ENCODE data around the gene CWC25. TPM values are rescaled to one million over a fixed set of nuclear protein-coding genes. Genes with fewer than 3 reads are reported as not detected.

The CWC25 gene
- total RNA-seq, 1 donor from 2014 or later: 18.9 TPM

DNA sequence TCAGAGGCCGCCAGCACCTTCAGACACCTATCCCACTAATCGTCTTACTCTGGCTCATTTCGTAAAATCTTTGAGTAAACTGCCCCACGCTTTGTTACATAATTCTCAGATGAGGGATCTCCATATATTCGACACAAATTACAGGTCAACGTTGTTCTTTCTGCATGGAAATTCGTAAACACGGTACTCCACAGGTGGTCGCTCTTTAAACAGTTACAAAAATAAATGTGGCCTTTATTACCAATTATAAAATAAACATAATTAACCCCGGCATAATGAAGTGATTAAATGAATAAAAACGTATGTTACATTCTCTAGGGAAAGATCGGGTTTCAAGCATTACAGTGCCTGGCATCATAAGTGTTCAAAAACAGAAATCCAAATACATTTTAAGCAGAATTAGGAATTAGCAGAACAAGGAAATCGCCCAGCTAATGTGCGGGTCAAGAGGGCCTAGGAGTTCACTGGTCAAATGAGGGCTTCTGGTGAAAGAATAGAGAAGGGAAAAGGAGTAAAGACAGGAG lies 24.8 kb downstream of the CWC25 start:
- DNase-seq (ENCODE audit: low read depth, low spot score): no peak

DNA sequence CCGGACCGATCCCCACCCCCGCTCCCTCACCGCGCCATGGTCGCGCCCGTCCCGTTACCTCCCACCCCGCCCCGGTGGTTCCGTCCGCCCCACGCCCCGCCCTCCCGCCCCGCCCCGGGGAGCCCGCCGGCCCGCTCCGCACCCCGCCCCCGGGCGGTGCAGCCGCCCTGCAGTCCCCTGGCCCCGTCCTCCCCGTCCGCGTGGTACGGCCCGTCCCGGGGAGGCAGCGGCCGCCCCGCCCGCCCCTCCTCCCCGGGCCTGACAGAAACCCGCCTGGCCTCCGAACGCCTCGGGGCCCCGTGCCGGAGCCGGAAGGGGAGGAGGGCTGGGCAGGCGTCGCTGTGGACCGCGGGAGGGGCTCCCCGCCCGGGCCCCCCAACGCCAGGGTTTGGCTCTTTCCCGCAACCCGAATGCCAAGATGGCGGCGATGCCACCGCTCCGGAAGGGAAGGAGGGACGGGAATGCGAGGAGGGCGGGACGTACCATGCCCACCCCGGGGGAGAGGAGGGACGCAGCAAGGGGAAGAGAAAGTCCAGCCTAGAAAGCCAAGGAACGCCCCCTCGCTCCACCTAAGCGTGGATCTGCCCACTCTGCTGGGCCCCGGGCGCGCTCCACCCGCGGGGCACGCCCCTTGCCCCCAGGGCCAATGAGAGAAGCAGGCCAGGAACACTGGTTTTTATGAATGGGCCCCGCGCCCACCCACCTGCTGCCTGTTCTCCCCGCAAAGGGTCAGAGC lies 25.5 kb downstream of the CWC25 start, which contains the start of gene PIP4K2B:
Gene PIP4K2B, minus strand, starts transcription at position 56 of the 736 bp plus-strand sequence. CDS start 132 bp downstream, outside the sequence.
- H3K36me3 Mint-ChIP-seq (ENCODE audit: low read depth): peaks cover 15% of the 10 kb centered on the region
- peaks cover 3% of the 10 kb centered on the region for H3K27me3 Mint-ChIP-seq (ENCODE audit: low read depth)
- H3K9me3 Mint-ChIP-seq: no peaks in the 10 kb centered on the region
- peak within 1 kb of the TSS; percentile 99 for H3K4me3 Mint-ChIP-seq
- TF ChIP-seq, protein P1, sequence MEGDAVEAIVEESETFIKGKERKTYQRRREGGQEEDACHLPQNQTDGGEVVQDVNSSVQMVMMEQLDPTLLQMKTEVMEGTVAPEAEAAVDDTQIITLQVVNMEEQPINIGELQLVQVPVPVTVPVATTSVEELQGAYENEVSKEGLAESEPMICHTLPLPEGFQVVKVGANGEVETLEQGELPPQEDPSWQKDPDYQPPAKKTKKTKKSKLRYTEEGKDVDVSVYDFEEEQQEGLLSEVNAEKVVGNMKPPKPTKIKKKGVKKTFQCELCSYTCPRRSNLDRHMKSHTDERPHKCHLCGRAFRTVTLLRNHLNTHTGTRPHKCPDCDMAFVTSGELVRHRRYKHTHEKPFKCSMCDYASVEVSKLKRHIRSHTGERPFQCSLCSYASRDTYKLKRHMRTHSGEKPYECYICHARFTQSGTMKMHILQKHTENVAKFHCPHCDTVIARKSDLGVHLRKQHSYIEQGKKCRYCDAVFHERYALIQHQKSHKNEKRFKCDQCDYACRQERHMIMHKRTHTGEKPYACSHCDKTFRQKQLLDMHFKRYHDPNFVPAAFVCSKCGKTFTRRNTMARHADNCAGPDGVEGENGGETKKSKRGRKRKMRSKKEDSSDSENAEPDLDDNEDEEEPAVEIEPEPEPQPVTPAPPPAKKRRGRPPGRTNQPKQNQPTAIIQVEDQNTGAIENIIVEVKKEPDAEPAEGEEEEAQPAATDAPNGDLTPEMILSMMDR (conservative IDR thresholded peaks at IDR 0.05): no peak
- peak; percentile 93 for DNase-seq (ENCODE audit: low read depth, low spot score)
- H3K27ac Mint-ChIP-seq (ENCODE audit: unreplicated experiment): peak within 1 kb of the TSS; percentile 95
- H3K4me1 Mint-ChIP-seq: peaks cover 39% of the 10 kb centered on the region

More for the DNA sequence above, 24.8 kb downstream of the CWC25 start:
- Mint-ChIP-seq H3K4me3 (peak overlapping the region; percentile 82), H3K36me3 (ENCODE audit: low read depth) (peaks cover 15% of the 10 kb centered on the region), H3K27me3 (ENCODE audit: low read depth) (peaks cover 3% of the 10 kb centered on the region), H3K4me1 (peaks cover 39% of the 10 kb centered on the region), H3K27ac (ENCODE audit: unreplicated experiment) (peak overlapping the region; percentile 30), H3K9me3 (no peaks in the 10 kb centered on the region)
- TF ChIP-seq, protein P1 (conservative IDR thresholded peaks at IDR 0.05): no peak

DNA sequence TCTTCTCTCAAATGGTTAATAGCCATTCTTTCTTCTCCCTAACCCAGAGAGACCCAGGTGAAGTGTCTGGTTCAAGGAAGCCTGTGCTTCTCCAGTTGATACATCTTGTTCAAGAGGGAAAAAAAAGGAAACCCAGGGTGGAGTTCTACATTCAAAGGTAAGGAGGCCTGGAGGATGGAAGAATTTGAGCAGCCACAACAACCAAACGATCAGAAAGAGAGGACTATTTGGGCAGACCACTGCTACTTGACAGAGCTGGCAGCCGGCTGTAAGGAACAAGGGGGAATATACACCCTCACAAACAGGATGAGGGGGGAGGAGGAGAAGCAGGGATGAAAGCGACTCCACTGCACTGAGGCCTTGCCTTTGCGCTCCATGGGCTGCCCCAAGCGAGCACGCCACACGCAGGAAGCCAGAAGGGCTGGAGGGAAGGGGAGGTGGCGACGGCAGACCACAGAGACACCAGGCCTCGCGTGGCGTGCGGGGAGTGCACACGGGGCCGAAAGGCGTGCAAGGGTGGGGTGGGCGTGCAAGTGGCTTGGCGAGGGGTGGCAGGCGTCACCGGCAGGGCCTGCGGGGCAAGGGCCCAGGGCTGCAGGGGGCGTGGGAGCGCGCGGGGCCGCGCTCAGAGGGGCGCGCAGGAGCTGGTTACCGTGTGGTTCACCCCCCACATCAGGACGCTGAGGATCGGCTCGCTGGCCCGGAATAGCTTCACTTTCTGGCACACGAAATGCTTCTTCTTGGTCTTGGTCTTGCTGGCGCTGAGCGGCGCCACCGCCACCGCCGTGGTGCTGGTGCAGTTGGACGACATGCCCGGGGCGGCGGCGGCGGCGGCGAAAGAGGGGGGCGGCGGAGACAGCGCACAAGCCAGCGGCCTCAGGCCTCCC lies 26.3 kb downstream of the CWC25 start:
- peaks cover 3% of the 10 kb centered on the region for H3K27me3 Mint-ChIP-seq (ENCODE audit: low read depth)
- peak overlapping the region; percentile 99 for H3K4me3 Mint-ChIP-seq
- peaks cover 47% of the 10 kb centered on the region for H3K4me1 Mint-ChIP-seq
- peak overlapping the region; percentile 95 for H3K27ac Mint-ChIP-seq (ENCODE audit: unreplicated experiment)
- DNase-seq (ENCODE audit: low read depth, low spot score): peak; percentile 21
- TF ChIP-seq, protein P1 (conservative IDR thresholded peaks at IDR 0.05): peak; percentile 22
- H3K9me3 Mint-ChIP-seq: no peaks in the 10 kb centered on the region
- peaks cover 10% of the 10 kb centered on the region for H3K36me3 Mint-ChIP-seq (ENCODE audit: low read depth)

DNA sequence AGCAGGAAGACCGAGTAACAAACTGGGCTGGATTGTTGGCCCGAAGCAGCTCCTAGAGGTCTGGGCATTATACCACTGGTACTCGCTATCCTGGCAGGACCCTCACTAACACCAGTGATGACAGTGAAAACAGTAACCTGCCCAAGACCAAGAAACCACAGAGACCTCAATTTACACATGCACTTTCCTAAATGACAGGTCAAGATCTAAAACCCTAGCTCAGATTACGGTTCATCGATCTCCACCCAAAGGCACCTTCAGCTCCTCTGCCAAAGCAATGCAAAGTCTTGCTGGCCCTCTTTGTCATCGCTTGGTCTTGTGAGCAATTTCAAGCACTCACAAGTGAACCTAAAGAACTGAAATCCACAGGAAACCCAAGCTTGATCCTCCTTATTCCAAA lies 27.3 kb downstream of the CWC25 start:
- Mint-ChIP-seq H3K27ac (ENCODE audit: unreplicated experiment) (peak overlapping the region; percentile 95), H3K4me3 (peak overlapping the region; percentile 99), H3K27me3 (ENCODE audit: low read depth) (peaks cover 3% of the 10 kb centered on the region), H3K9me3 (no peaks in the 10 kb centered on the region), H3K36me3 (ENCODE audit: low read depth) (peaks cover 8% of the 10 kb centered on the region), H3K4me1 (peaks cover 49% of the 10 kb centered on the region)
- TF ChIP-seq, protein P1 (conservative IDR thresholded peaks at IDR 0.05): no peak
- DNase-seq (ENCODE audit: low read depth, low spot score): no peak

DNA sequence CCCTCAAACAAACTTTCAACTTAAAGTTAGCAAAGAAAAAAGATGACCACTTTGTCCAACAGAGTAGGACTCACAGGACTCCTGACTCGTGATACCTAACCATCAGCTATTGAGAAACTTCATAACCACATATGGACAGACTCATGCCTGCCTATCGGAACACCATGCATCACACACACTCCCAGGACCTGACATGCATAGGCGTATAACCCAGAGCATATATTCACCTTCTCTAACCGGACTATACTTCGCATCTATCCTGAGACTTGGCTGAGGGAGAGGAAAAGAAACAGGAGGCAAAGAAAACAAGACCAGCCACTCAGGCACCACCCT lies 28.0 kb downstream of the CWC25 start:
- DNase-seq (ENCODE audit: low read depth, low spot score): no peak
- H3K36me3 Mint-ChIP-seq (ENCODE audit: low read depth): peaks cover 8% of the 10 kb centered on the region
- H3K4me3 Mint-ChIP-seq: peak overlapping the region; percentile 99
- H3K27me3 Mint-ChIP-seq (ENCODE audit: low read depth): peaks cover 3% of the 10 kb centered on the region
- peaks cover 48% of the 10 kb centered on the region for H3K4me1 Mint-ChIP-seq
- TF ChIP-seq, protein P1 (conservative IDR thresholded peaks at IDR 0.05): no peak
- H3K27ac Mint-ChIP-seq (ENCODE audit: unreplicated experiment): no peak overlapping the region
- no peaks in the 10 kb centered on the region for H3K9me3 Mint-ChIP-seq

Measured in neural crest cell (in vitro differentiated cells).